Transverse colon (tissue), 3 donors: ENCODE data around the gene TYW1B.
"Not testable (repeated sequence)": the region's sequence is repeated elsewhere in the genome, so short reads cannot be mapped to it uniquely, and the experiment has no call there.

Experiments
- POLR2A ChIP-seq: fragments of 450-650 bp; IDR thresholded peaks from one replicate; pipeline ENCODE4 v1.6.1; 2016; ENCODE audit warnings: antibody characterized with exemption, mild to moderate bottlenecking, moderate library complexity
- TF ChIP-seq, protein P1 (sequence below), 5 experiments: fragments of 200-600 bp in 3 of 5; fragments of 450-650 bp in 2 of 5; sonication (generic) in 3 of 5; IDR thresholded peaks; 1 replicate in 2 of 5; 2 replicates in 3 of 5; pipeline ENCODE4 v1.5.1; 2016 to 2017; ENCODE audit warnings: antibody characterized with exemption in 5 of 5, inconsistent platforms in 3 of 5, mild to moderate bottlenecking in 2 of 5, moderate library complexity in 1 of 5

DNA sequence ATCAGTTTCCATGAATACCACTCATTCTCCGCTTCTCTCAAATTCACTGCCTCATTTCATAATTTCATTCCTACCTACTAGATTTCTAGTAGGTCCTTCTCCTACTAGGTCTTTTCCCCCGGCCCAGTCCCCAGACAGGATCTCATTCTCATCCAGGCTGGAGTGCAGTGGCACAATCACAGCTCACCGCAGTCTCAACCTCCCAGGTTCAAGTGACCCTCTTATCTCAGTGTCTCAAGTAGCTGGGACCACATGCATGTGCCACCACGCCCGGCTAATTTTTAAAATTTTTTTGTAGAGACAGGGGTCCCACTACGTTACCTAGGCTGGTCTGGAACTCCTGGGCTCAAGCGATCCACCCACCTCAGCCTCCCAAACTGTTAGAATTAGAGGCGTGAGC is 132.5 kb downstream of the TYW1B start:
- TF ChIP-seq, protein P1, sequence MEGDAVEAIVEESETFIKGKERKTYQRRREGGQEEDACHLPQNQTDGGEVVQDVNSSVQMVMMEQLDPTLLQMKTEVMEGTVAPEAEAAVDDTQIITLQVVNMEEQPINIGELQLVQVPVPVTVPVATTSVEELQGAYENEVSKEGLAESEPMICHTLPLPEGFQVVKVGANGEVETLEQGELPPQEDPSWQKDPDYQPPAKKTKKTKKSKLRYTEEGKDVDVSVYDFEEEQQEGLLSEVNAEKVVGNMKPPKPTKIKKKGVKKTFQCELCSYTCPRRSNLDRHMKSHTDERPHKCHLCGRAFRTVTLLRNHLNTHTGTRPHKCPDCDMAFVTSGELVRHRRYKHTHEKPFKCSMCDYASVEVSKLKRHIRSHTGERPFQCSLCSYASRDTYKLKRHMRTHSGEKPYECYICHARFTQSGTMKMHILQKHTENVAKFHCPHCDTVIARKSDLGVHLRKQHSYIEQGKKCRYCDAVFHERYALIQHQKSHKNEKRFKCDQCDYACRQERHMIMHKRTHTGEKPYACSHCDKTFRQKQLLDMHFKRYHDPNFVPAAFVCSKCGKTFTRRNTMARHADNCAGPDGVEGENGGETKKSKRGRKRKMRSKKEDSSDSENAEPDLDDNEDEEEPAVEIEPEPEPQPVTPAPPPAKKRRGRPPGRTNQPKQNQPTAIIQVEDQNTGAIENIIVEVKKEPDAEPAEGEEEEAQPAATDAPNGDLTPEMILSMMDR (IDR thresholded peaks at IDR 0.05), result not testable (repeated sequence)
- TF ChIP-seq POLR2A, result not testable (repeated sequence)
